GM12878 (cell line): ENCODE data around the gene TES. TPM values are rescaled to one million over a fixed set of nuclear protein-coding genes. Genes with fewer than 3 reads are reported as not detected.

Experiments
- ATAC-seq: fragments of 200-7000 bp; cut with Tn5 transposase; 3 replicates; pipeline ENCODE4 v1.9.1; 2020; ENCODE audit warnings: mild to moderate bottlenecking, moderate library complexity
- BruUV-seq: library from RNA; stranded (reverse); fragments of 400-500 nt; replicated peaks from 2 replicates; lab custom pipeline; 2021; lab: Mats Ljungman, UMichigan
- CTCF ChIA-PET: fragments of 300-600 bp; sonication (Branson Sonifier 250); formaldehyde crosslinking; extraction: SDS; loops from one replicate; lab custom pipeline; 2021; ENCODE audit warnings: inconsistent platforms; lab: Yijun Ruan, JAX
- POLR2A ChIA-PET: fragments of 350-600 bp; formaldehyde crosslinking; extraction: SDS; loops from one replicate; lab custom pipeline; 2021; ENCODE audit warnings: inconsistent platforms; lab: Charles Lee
- RAD21 ChIA-PET: fragments of 300-600 bp; sonication (Branson Sonifier 250); formaldehyde crosslinking; loops from one replicate; lab custom pipeline; 2023; ENCODE audit warnings: antibody characterized with exemption; ENCODE audit not compliant: unreplicated experiment; lab: Charles Lee
- SMC1A ChIA-PET: fragments of 300-600 bp; sonication (Branson Sonifier 250); formaldehyde crosslinking; loops from one replicate; lab custom pipeline; 2023; ENCODE audit not compliant: unreplicated experiment, uncharacterized antibody; lab: Charles Lee
- DNase-seq: peaks from one replicate; pipeline ENCODE4 v3.0.0-alpha.2; 2011; ENCODE audit warnings: low read depth, low spot score
- FAIRE-seq: peaks from 3 replicates; lab custom pipeline; 2011; peaks lifted over from hg19 to GRCh38; lab: Jason Lieb, UNC
- H2AFZ ChIP-seq: 2 replicates; pipeline ENCODE4 v1.6.0; 2011; ENCODE audit warnings: low read depth, low read length, control low read depth; ENCODE audit not compliant: control insufficient read depth
- H3K27ac ChIP-seq: 2 replicates; pipeline ENCODE4 v1.5.1; 2011; ENCODE audit warnings: control low read depth; ENCODE audit not compliant: control insufficient read depth, insufficient read depth
- H3K27me3 ChIP-seq, 2 experiments: replicated peaks in 1 of 2; 2 replicates each; pipeline versions ENCODE4 v1.6.0 to v1.6.1; 2011; ENCODE audit warnings: low read length in 1 of 2; ENCODE audit not compliant: control insufficient read depth in 2 of 2, insufficient read depth in 2 of 2
- H3K36me3 ChIP-seq, 2 experiments: 2 replicates each; pipeline ENCODE4 v1.5.1; 2011; ENCODE audit warnings: low read length in 1 of 2; ENCODE audit not compliant: control insufficient read depth in 2 of 2, insufficient read depth in 2 of 2
- H3K4me1 ChIP-seq: 2 replicates; pipeline ENCODE4 v1.6.1; 2011; ENCODE audit warnings: mild to moderate bottlenecking, low read length, moderate library complexity, mixed read lengths; ENCODE audit not compliant: control insufficient read depth, insufficient read depth
- H3K4me2 ChIP-seq: 2 replicates; pipeline ENCODE4 v1.6.0; 2011; ENCODE audit warnings: control low read depth; ENCODE audit not compliant: control insufficient read depth, insufficient read depth
- H3K4me3 ChIP-seq: fragments of 200-600 bp; sonication (generic); 2 replicates; pipeline ENCODE4 v1.5.1; 2016
- H3K79me2 ChIP-seq: 2 replicates; pipeline ENCODE4 v1.6.0; 2011; ENCODE audit warnings: low read length; ENCODE audit not compliant: control insufficient read depth, insufficient read depth
- H3K9ac ChIP-seq: 2 replicates; pipeline ENCODE4 v1.8.0; 2011; ENCODE audit warnings: low read length, control low read depth, mixed read lengths; ENCODE audit not compliant: control insufficient read depth, insufficient read depth
- H3K9me3 ChIP-seq: replicated peaks from 3 replicates; pipeline ENCODE4 v1.5.1; 2011; ENCODE audit warnings: mild to moderate bottlenecking, low read length; ENCODE audit not compliant: control insufficient read depth, insufficient read depth
- H4K20me1 ChIP-seq: 2 replicates; pipeline ENCODE4 v1.6.0; 2011; ENCODE audit not compliant: control insufficient read depth, insufficient read depth
- ESRRA ChIP-seq: IDR thresholded peaks from 2 replicates; pipeline ENCODE4 v1.6.1; 2012; ENCODE audit warnings: mild to moderate bottlenecking, low read length, improper control_type of control experiment
- JUNB ChIP-seq: IDR thresholded peaks from 2 replicates; pipeline ENCODE4 v1.6.1; 2016; ENCODE audit warnings: antibody characterized with exemption, mild to moderate bottlenecking
- JUND ChIP-seq: IDR thresholded peaks from 2 replicates; pipeline ENCODE4 v1.6.1; 2012; ENCODE audit warnings: low read depth, mild to moderate bottlenecking, low read length, improper control_type of control experiment, moderate library complexity
- KAT2A ChIP-seq: conservative IDR thresholded peaks from 2 replicates; pipeline ENCODE4 v1.6.1; 2011; ENCODE audit warnings: low read depth, low read length; ENCODE audit not compliant: control insufficient read depth
- NFYB ChIP-seq: IDR thresholded peaks from 2 replicates; pipeline ENCODE4 v1.6.1; 2011; ENCODE audit warnings: low read depth, mild to moderate bottlenecking, low read length, improper control_type of control experiment, moderate library complexity; ENCODE audit not compliant: insufficient read depth
- NR2C2 ChIP-seq: IDR thresholded peaks from 2 replicates; pipeline ENCODE4 v1.6.1; 2011; ENCODE audit warnings: borderline replicate concordance, low read depth; ENCODE audit not compliant: control insufficient read depth, insufficient read length
- POLR2AphosphoS2 ChIP-seq: IDR thresholded peaks from 2 replicates; pipeline ENCODE4 v1.6.1; 2011; ENCODE audit warnings: low read depth, mild to moderate bottlenecking, low read length, improper control_type of control experiment, moderate library complexity
- RCOR1 ChIP-seq: conservative IDR thresholded peaks from 2 replicates; pipeline ENCODE4 v1.6.1; 2012; ENCODE audit warnings: low read depth, low read length, improper control_type of control experiment
- REST ChIP-seq: IDR thresholded peaks from 2 replicates; pipeline ENCODE4 v1.6.1; 2012; ENCODE audit warnings: mild to moderate bottlenecking, low read depth, low read length
- SMAD5 ChIP-seq: IDR thresholded peaks from 2 replicates; pipeline ENCODE4 v1.6.1; 2016; ENCODE audit warnings: antibody characterized with exemption, low read depth
- SUZ12 ChIP-seq: fragments of 200-600 bp; sonication (generic); IDR thresholded peaks from one replicate; pipeline ENCODE4 v1.6.1; 2018; ENCODE audit warnings: antibody characterized with exemption, mild to moderate bottlenecking; ENCODE audit not compliant: unreplicated experiment
- TARDBP ChIP-seq: IDR thresholded peaks from 2 replicates; pipeline ENCODE4 v1.6.1; 2016; ENCODE audit warnings: borderline replicate concordance
- TCF3 ChIP-seq: IDR thresholded peaks from 2 replicates; pipeline ENCODE4 v1.6.1; 2012; ENCODE audit warnings: low read depth, mild to moderate bottlenecking, low read length, borderline replicate concordance; ENCODE audit not compliant: insufficient read depth
- ZBTB4 ChIP-seq: fragments of 450-650 bp; formaldehyde crosslinking; IDR thresholded peaks from 2 replicates; pipeline ENCODE4 v1.4.0; 2022; ENCODE audit warnings: mild to moderate bottlenecking, moderate library complexity
- WGBS: methylation state at CpG from one replicate; pipeline ENCODE4 v1.1.6; 2016; ENCODE audit warnings: low lambda C conversion rate; ENCODE audit not compliant: insufficient replicate concordance, insufficient coverage; ENCODE audit errors: missing lambda C conversion rate; 5-methylcytosine and 5-hydroxymethylcytosine counted together
- in situ Hi-C: fragments of 300-500 bp; cut with MboI; formaldehyde crosslinking; loops from 9 replicates; pipeline ENCODE4 v1.14.3; 2018; ENCODE audit warnings: mixed read lengths
- intact Hi-C: fragments of 100-400 bp; cut with micrococcal nuclease; formaldehyde crosslinking; loops from one replicate; pipeline ENCODE4 v1.14.2; 2022; ENCODE audit not compliant: unreplicated experiment
- polyA plus RNA-seq, 11 experiments: library from polyadenylated mRNA; depleted of rRNA in 4 of 11; unstranded in 6 of 11; stranded (reverse) in 5 of 11; fragments of >200 nt; fragmentation: Nextera tagmentation in 4 of 11; fragmentation: Illumina TruSeq in 1 of 11; extraction: Ambion mirVana in 4 of 11; extraction: Trizol in 1 of 11; gene quantifications; 1 replicate in 1 of 11; 2 replicates in 10 of 11; pipeline versions ENCODE4 v1.2.1 to v1.2.3, GENCODE V29; 2011 to 2016; ENCODE audit warnings: inconsistent platforms in 2 of 11, missing spikeins in 2 of 11, low read depth in 1 of 11
- total RNA-seq, 4 experiments: library from RNA; depleted of rRNA in 3 of 4; stranded (reverse); fragments of >200 nt in 3 of 4; fragmentation: Illumina TruSeq in 1 of 4; extraction: Trizol in 1 of 4; gene quantifications; 2 replicates each; pipeline versions ENCODE4 v1.2.1 to v1.2.3, GENCODE V29; 2013 to 2021
- TF ChIP-seq, protein P1 (sequence below): IDR thresholded peaks from 2 replicates; pipeline ENCODE4 v1.6.1; 2011; ENCODE audit warnings: borderline replicate concordance, low read depth, mild to moderate bottlenecking, moderate library complexity, low read length; ENCODE audit not compliant: insufficient read depth, poor library complexity, severe bottlenecking

Gene TES
- total and polyA plus RNA-seq, 10 of the 15 experiments (the other 5 are each of a cell fraction or from before 2014, with no cell fraction given) = 31.2 to 77.5 (median 59.2) TPM

DNA sequence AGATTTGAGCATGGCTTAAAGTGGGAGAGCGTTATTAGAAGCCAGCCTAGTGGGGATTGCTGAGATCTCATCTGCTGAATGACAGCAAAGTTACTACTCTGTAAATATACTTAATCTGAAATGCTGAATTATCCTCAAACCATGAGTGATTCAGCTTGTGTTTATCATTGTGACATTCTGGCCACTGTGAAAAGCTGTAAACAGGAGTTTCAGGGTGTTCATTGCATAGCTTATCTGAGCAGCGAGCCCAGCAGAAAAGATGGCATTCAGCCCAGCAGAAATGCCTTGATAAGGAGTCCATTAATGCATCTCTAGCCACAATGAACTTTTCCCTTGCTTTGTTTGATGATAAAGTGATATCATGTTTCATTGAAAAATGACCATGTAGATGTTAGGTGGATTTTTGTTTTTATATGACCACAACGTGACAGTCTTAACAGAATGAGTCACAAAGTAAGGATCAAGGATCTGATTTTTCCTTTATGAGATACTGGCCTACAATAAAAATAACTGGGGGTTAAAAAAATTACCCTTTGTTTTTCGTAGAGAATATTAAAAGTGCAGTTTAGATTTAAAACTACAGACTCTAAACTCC is 7.8 kb downstream of the TES start:
- no peak overlapping the region for H3K27ac ChIP-seq
- H3K4me1 ChIP-seq = peaks cover 25% of the 10 kb centered on the region
- H2AFZ ChIP-seq = no peak overlapping the region
- in situ Hi-C loops = no loop called here
- POLR2A ChIA-PET = no interaction called here
- RAD21 ChIA-PET = interaction anchor here (1.0 to 2.0 kb wide), 2 partner anchors 38 to 80 kb away, joined by 3 to 4 read pairs; no protein-coding TSS in a partner anchor
- H3K4me2 ChIP-seq = peak overlapping the region; percentile 31
- no peaks in the 10 kb centered on the region; the same call in 2 of the 3 replicates for H3K9me3 ChIP-seq
- no peaks in the 10 kb centered on the region for H3K27me3 ChIP-seq
- H3K4me3 ChIP-seq = no peak overlapping the region
- H4K20me1 ChIP-seq = no peaks in the 10 kb centered on the region; the same call in 1 of the 2 replicates
- WGBS = 84% methylated on average over 4 of the region's 4 CpGs
- no TSS peak for BruUV-seq
- no peak for DNase-seq
- no peak for FAIRE-seq
- H3K36me3 ChIP-seq = no peaks in the 10 kb centered on the region
- no peak overlapping the region for H3K9ac ChIP-seq
- SMC1A ChIA-PET = interaction anchor here (1.9 to 2.2 kb wide), 2 partner anchors 17 to 38 kb away, joined by 7 to 8 read pairs; no protein-coding TSS in a partner anchor
- H3K79me2 ChIP-seq = peaks cover 98% of the 10 kb centered on the region
- intact Hi-C loops = no loop called here
- CTCF ChIA-PET = interaction anchor here (1.9 to 2.2 kb wide), 2 partner anchors 18 to 38 kb away, joined by 6 to 12 read pairs; no protein-coding TSS in a partner anchor
- ATAC-seq = no peak; the same call in 2 of the 3 replicates
- no peak for TF ChIP-seq KAT2A
- no peak for TF ChIP-seq ESRRA
- no peak for TF ChIP-seq TARDBP
- TF ChIP-seq, protein P1, sequence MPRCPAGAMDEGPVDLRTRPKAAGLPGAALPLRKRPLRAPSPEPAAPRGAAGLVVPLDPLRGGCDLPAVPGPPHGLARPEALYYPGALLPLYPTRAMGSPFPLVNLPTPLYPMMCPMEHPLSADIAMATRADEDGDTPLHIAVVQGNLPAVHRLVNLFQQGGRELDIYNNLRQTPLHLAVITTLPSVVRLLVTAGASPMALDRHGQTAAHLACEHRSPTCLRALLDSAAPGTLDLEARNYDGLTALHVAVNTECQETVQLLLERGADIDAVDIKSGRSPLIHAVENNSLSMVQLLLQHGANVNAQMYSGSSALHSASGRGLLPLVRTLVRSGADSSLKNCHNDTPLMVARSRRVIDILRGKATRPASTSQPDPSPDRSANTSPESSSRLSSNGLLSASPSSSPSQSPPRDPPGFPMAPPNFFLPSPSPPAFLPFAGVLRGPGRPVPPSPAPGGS = no peak
- no peak for TF ChIP-seq NR2C2
- no peak for TF ChIP-seq NFYB
- TF ChIP-seq TCF3 = no peak
- no peak for TF ChIP-seq POLR2AphosphoS2
- TF ChIP-seq REST = no peak
- no peak for TF ChIP-seq SMAD5
- no peak for TF ChIP-seq RCOR1
- no peak for TF ChIP-seq JUNB
- TF ChIP-seq SUZ12 = no peak
- no peak for TF ChIP-seq JUND
- TF ChIP-seq ZBTB4 (CRISPR knock-in tag) = no peak
